Measurements from ENCODE around the gene DCUN1D3. TPM values are rescaled to one million over a fixed set of nuclear protein-coding genes. Genes with fewer than 3 reads are reported as not detected.

The DCUN1D3 gene
- total RNA-seq, 1 donor from 2014 or later: 9.8 TPM

- intact Hi-C loops (cut with micrococcal nuclease): no loop called here
- no peak for DNase-seq
- H3K4me1 ChIP-seq: no peaks in the 10 kb centered on the region
These were observed 44.9 kb upstream of the DCUN1D3 start for GRCh38 chr16:20944861-20945574.

GRCh38 chr16:20942256-20942655, 42.1 kb upstream of the DCUN1D3 start:
- H3K27me3 ChIP-seq (ENCODE audit: low read depth): no peaks in the 10 kb centered on the region
- H3K36me3 ChIP-seq: no peaks in the 10 kb centered on the region
- no peaks in the 10 kb centered on the region for H3K9me3 ChIP-seq (replicated peaks)
- TF ChIP-seq, protein P1, sequence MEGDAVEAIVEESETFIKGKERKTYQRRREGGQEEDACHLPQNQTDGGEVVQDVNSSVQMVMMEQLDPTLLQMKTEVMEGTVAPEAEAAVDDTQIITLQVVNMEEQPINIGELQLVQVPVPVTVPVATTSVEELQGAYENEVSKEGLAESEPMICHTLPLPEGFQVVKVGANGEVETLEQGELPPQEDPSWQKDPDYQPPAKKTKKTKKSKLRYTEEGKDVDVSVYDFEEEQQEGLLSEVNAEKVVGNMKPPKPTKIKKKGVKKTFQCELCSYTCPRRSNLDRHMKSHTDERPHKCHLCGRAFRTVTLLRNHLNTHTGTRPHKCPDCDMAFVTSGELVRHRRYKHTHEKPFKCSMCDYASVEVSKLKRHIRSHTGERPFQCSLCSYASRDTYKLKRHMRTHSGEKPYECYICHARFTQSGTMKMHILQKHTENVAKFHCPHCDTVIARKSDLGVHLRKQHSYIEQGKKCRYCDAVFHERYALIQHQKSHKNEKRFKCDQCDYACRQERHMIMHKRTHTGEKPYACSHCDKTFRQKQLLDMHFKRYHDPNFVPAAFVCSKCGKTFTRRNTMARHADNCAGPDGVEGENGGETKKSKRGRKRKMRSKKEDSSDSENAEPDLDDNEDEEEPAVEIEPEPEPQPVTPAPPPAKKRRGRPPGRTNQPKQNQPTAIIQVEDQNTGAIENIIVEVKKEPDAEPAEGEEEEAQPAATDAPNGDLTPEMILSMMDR (IDR thresholded peaks at IDR 0.05; ENCODE audit: borderline replicate concordance): no peak
- no peak overlapping the region for H3K27ac ChIP-seq (replicated peaks)
- H3K4me3 ChIP-seq: no peak overlapping the region
- intact Hi-C loops (cut with micrococcal nuclease): no loop called here
- no peak for DNase-seq
- no peaks in the 10 kb centered on the region for H3K4me1 ChIP-seq

More at GRCh38 chr16:20944861-20945574, 44.9 kb upstream of the DCUN1D3 start:
- H3K9me3 ChIP-seq (replicated peaks): no peaks in the 10 kb centered on the region
- no peaks in the 10 kb centered on the region for H3K27me3 ChIP-seq (ENCODE audit: low read depth)
- H3K36me3 ChIP-seq: no peaks in the 10 kb centered on the region
- TF ChIP-seq, protein P1 (IDR thresholded peaks at IDR 0.05; ENCODE audit: borderline replicate concordance): peak; percentile 18
- H3K4me3 ChIP-seq: no peak overlapping the region
- no peak overlapping the region for H3K27ac ChIP-seq (replicated peaks)

GRCh38 chr16:20941636-20941926, 41.4 kb upstream of the DCUN1D3 start:
- H3K36me3 ChIP-seq: no peaks in the 10 kb centered on the region
- DNase-seq: no peak
- H3K4me1 ChIP-seq: no peaks in the 10 kb centered on the region
- no peak overlapping the region for H3K27ac ChIP-seq (replicated peaks)
- H3K4me3 ChIP-seq: no peak overlapping the region
- TF ChIP-seq, protein P1 (IDR thresholded peaks at IDR 0.05; ENCODE audit: borderline replicate concordance): no peak
- H3K27me3 ChIP-seq (ENCODE audit: low read depth): no peaks in the 10 kb centered on the region
- intact Hi-C loops (cut with micrococcal nuclease): no loop called here
- H3K9me3 ChIP-seq (replicated peaks): no peaks in the 10 kb centered on the region

- no peaks in the 10 kb centered on the region for H3K36me3 ChIP-seq
- no peaks in the 10 kb centered on the region for H3K4me1 ChIP-seq
- H3K4me3 ChIP-seq: no peak overlapping the region
- TF ChIP-seq, protein P1 (IDR thresholded peaks at IDR 0.05; ENCODE audit: borderline replicate concordance): no peak
- H3K27ac ChIP-seq (replicated peaks): no peak overlapping the region
- no peaks in the 10 kb centered on the region for H3K27me3 ChIP-seq (ENCODE audit: low read depth)
- no peak for DNase-seq
- intact Hi-C loops (cut with micrococcal nuclease): no loop called here
- H3K9me3 ChIP-seq (replicated peaks): no peaks in the 10 kb centered on the region
These were observed 40.9 kb upstream of the DCUN1D3 start for GRCh38 chr16:20940871-20941635.

DNA sequence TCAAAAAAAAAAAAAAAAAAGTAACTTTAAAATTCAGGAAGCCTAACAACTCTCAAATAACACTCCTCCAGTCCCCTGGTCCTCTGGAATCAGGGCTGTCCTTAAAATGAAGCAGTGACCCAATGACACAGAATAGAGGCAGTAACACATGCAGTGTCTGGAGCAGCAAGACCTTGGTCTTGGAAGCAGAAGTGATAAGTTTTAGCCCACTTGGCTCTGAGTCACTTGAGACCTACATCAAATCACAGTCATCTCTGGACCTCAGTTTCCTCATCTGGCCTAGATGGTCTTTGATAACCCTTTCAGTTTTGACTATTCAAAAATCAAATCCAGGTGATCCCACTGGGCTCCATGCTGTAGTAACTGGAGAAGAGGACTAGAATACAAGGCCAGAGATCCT, 39.5 kb upstream of the DCUN1D3 start:
- no peaks in the 10 kb centered on the region for H3K27me3 ChIP-seq (ENCODE audit: low read depth)
- DNase-seq: no peak
- H3K4me3 ChIP-seq: no peak overlapping the region
- TF ChIP-seq, protein P1 (IDR thresholded peaks at IDR 0.05; ENCODE audit: borderline replicate concordance): no peak
- H3K27ac ChIP-seq (replicated peaks): no peak overlapping the region
- H3K36me3 ChIP-seq: no peaks in the 10 kb centered on the region
- no peaks in the 10 kb centered on the region for H3K9me3 ChIP-seq (replicated peaks)
- H3K4me1 ChIP-seq: no peaks in the 10 kb centered on the region
- intact Hi-C loops (cut with micrococcal nuclease): loop anchor here (10.0 kb wide), 1 partner anchor 135 kb away; no protein-coding TSS in a partner anchor
